H1 (cell line): ENCODE measurements around the gene TFB1M.

Experiments
- CREB1 ChIP-seq: IDR thresholded peaks from 2 replicates; pipeline ENCODE4 v1.6.1; 2012; ENCODE audit warnings: inconsistent platforms
- POLR2A ChIP-seq, 2 experiments: IDR thresholded peaks; 1 replicate in 1 of 2; 2 replicates in 1 of 2; pipeline ENCODE4 v1.6.1; 2011; ENCODE audit warnings: low read depth in 2 of 2, low read length in 2 of 2, mild to moderate bottlenecking in 2 of 2; ENCODE audit errors: control extremely low read depth in 1 of 2

DNA sequence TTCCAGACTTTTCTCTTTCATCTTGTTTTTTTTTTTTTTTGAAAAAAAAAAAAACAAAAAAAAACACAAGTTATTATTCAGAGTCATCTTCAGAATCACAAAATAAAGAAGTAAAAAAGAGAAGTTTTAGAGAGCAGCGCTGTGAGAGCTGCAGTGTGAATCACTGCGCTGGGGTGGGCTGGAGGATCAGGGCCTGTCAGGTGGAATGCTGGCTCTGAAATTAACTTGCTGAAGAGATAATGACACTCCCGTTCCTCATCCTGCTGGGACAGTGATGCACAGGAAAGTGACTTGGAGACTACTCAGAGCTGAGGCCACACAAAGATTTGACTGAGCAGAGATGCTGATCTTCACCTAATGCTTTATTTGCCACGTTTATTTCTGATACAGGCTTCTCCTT lies 93.2 kb downstream of the TFB1M start:
- no peak for TF ChIP-seq CREB1
- TF ChIP-seq POLR2A (IDR thresholded peaks at IDR 0.05; ENCODE audit: control extremely low read depth in 1 of 2, low read depth in 2 of 2, low read length in 2 of 2) = no peak
